ENCODE results near the gene CDKN2D.

DNA sequence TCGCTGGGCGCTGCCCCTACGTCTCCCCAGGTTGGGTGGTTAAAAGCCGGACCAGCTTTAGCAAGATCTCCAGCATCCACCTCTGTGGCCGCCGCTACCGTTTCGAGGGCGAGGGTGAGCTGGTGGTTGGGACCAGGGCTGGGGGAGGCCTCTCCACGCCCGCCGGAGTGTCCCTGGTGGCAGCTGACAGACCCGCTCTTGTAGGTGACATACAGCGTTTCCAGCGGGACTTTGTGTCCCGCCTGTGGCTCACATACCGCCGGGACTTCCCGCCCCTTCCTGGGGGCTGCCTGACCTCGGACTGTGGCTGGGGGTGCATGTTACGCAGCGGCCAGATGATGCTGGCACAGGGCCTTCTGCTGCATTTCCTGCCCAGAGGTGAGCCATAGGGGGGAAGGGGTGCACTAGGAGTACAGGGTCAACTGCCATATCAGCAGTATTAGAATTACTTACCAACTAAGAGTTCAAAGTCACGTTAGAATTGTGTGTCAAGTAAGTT lies 24.0 kb downstream of the CDKN2D start:
- TF ChIP-seq, protein P1, sequence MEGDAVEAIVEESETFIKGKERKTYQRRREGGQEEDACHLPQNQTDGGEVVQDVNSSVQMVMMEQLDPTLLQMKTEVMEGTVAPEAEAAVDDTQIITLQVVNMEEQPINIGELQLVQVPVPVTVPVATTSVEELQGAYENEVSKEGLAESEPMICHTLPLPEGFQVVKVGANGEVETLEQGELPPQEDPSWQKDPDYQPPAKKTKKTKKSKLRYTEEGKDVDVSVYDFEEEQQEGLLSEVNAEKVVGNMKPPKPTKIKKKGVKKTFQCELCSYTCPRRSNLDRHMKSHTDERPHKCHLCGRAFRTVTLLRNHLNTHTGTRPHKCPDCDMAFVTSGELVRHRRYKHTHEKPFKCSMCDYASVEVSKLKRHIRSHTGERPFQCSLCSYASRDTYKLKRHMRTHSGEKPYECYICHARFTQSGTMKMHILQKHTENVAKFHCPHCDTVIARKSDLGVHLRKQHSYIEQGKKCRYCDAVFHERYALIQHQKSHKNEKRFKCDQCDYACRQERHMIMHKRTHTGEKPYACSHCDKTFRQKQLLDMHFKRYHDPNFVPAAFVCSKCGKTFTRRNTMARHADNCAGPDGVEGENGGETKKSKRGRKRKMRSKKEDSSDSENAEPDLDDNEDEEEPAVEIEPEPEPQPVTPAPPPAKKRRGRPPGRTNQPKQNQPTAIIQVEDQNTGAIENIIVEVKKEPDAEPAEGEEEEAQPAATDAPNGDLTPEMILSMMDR (IDR thresholded peaks at IDR 0.05), result no peak
- TF ChIP-seq EZH2 (IDR thresholded peaks at IDR 0.05) (no peak), EZH2phosphoT487 (IDR thresholded peaks at IDR 0.05) (no peak)
